AG10803 (cell line): ENCODE measurements around the gene PLLP.

ENCODE experiments used
- DNase-seq: peaks from one replicate; pipeline ENCODE4 v3.0.0; 2010; ENCODE audit warnings: low read depth
- H3K4me3 ChIP-seq: 2 replicates; pipeline ENCODE4 v1.5.1; 2011; ENCODE audit warnings: mild to moderate bottlenecking, low read length, control low read depth
- CTCF ChIP-seq: conservative IDR thresholded peaks from 2 replicates; pipeline ENCODE4 v1.5.1; 2011; ENCODE audit warnings: mild to moderate bottlenecking, low read length, control low read depth, inconsistent platforms

PLLP gene

GRCh38 chr16:57234707-57235092, 49.8 kb downstream of the PLLP start:
- no peak for DNase-seq
- no peak overlapping the region for H3K4me3 ChIP-seq
- no peak for TF ChIP-seq CTCF

- H3K4me3 ChIP-seq, result no peak overlapping the region
- DNase-seq, result no peak
These were observed 50.3 kb downstream of the PLLP start for GRCh38 chr16:57233944-57234706.

GRCh38 chr16:57231821-57232350, 52.6 kb downstream of the PLLP start:
- no peak overlapping the region for H3K4me3 ChIP-seq
- DNase-seq, result no peak
- TF ChIP-seq CTCF, result no peak

More at GRCh38 chr16:57233944-57234706, 50.3 kb downstream of the PLLP start:
- no peak for TF ChIP-seq CTCF

- no peak overlapping the region for H3K4me3 ChIP-seq
- no peak for DNase-seq
- no peak for TF ChIP-seq CTCF
These were observed 55.4 kb downstream of the PLLP start for GRCh38 chr16:57229079-57229478.

GRCh38 chr16:57226701-57227621, 57.5 kb downstream of the PLLP start:
- TF ChIP-seq CTCF, result no peak
- peak; percentile 13 for DNase-seq
- no peak overlapping the region for H3K4me3 ChIP-seq

- no peak for DNase-seq
- no peak for TF ChIP-seq CTCF
- H3K4me3 ChIP-seq, result no peak overlapping the region
These were observed 58.5 kb downstream of the PLLP start for GRCh38 chr16:57225978-57226377.
